ENCODE data around the gene SLC16A3. TPM values are rescaled to one million over a fixed set of nuclear protein-coding genes. Genes with fewer than 3 reads are reported as not detected.

SLC16A3 gene
- polyA plus RNA-seq, 1 of the 3 experiments (the other 2 are of a cell fraction), result 70.7 TPM

DNA sequence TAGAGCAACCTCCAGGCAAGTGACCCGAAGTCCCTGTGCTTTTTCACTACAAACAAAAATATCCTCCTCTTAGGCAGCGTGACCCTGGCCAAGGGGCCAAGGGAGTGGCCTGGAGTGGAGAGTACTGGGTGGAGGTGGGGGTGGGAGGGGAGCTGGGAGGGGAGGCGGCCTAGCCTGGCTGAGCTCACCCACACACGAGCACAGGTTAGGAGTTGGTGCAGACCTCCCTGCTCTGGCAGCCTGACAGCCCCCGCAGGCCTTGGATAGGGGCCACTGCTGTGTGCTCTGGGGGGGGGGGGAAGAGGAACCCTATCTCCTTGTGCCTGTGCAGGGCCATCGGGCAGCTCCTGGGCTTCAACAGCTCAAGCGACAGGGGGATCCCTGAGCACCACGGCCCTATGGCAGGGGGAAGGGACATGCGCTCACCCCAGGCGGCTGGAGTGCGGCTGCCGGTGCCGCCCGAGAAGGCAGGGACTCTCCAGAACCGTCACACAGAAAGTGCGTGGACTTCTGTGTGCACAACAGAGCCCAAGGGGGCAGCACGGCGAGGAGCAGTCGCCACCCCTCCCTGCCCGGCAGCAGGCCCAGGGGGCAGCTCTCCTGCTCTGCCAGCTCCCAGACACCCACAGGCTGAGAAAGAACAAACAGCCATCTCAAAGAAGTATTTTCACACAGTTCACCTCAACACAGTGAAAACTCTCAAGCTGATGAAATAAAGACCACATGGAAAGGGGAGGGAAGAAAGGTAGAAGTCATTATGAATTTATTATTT lies 13.3 kb downstream of the SLC16A3 start:
- CTCF ChIA-PET, result interaction anchor here (0.7 to 10.9 kb wide), 17 partner anchors 10 to 212 kb away, joined by 3 to 153 read pairs (median 4); partner anchors contain the start of genes CCDC57, CD7, SECTM1 and SLC16A3
- H3K4me3 ChIP-seq (ENCODE audit: low read depth in 2 of 2, low read length in 1 of 2), result no peak overlapping the region
- peak overlapping the region; percentile 69 to 82 for H3K27ac ChIP-seq (ENCODE audit: low read depth in 2 of 2, low read length in 1 of 2)
- TF ChIP-seq, protein P1, sequence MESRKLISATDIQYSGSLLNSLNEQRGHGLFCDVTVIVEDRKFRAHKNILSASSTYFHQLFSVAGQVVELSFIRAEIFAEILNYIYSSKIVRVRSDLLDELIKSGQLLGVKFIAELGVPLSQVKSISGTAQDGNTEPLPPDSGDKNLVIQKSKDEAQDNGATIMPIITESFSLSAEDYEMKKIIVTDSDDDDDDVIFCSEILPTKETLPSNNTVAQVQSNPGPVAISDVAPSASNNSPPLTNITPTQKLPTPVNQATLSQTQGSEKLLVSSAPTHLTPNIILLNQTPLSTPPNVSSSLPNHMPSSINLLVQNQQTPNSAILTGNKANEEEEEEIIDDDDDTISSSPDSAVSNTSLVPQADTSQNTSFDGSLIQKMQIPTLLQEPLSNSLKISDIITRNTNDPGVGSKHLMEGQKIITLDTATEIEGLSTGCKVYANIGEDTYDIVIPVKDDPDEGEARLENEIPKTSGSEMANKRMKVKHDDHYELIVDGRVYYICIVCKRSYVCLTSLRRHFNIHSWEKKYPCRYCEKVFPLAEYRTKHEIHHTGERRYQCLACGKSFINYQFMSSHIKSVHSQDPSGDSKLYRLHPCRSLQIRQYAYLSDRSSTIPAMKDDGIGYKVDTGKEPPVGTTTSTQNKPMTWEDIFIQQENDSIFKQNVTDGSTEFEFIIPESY (IDR thresholded peaks at IDR 0.05; ENCODE audit: borderline replicate concordance, low read depth), result 0 out of 2 replicates have a peak, but pooled peaks have one; percentile 8
- TF ChIP-seq ELF1 (IDR thresholded peaks at IDR 0.05) (0 out of 2 replicates have a peak, but pooled peaks have one; percentile 4), POLR2AphosphoS5 (IDR thresholded peaks at IDR 0.05; ENCODE audit: low read depth, low read length) (0 out of 2 replicates have a peak, but pooled peaks have one; percentile 7)
- TF ChIP-seq, protein P2, sequence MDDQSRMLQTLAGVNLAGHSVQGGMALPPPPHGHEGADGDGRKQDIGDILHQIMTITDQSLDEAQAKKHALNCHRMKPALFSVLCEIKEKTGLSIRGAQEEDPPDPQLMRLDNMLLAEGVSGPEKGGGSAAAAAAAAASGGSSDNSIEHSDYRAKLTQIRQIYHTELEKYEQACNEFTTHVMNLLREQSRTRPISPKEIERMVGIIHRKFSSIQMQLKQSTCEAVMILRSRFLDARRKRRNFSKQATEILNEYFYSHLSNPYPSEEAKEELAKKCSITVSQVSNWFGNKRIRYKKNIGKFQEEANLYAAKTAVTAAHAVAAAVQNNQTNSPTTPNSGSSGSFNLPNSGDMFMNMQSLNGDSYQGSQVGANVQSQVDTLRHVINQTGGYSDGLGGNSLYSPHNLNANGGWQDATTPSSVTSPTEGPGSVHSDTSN (IDR thresholded peaks at IDR 0.05), result peak; percentile 22; the same call in 1 of the 2 replicates
- TF ChIP-seq, protein P3, sequence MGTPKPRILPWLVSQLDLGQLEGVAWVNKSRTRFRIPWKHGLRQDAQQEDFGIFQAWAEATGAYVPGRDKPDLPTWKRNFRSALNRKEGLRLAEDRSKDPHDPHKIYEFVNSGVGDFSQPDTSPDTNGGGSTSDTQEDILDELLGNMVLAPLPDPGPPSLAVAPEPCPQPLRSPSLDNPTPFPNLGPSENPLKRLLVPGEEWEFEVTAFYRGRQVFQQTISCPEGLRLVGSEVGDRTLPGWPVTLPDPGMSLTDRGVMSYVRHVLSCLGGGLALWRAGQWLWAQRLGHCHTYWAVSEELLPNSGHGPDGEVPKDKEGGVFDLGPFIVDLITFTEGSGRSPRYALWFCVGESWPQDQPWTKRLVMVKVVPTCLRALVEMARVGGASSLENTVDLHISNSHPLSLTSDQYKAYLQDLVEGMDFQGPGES (IDR thresholded peaks at IDR 0.05; ENCODE audit: low read depth, low read length), result no peak
- no peaks in the 10 kb centered on the region for H3K9me3 ChIP-seq
- POLR2A ChIA-PET, result interaction anchor here (0.6 to 2.5 kb wide), 5 partner anchors 9 to 215 kb away, joined by 3 to 8 read pairs (median 4); partner anchors contain the start of gene SLC16A3
- H3K79me2 ChIP-seq (ENCODE audit: insufficient read depth), result peaks cover 68% of the 10 kb centered on the region; the same call in 1 of the 2 replicates
- H3K9me2 ChIP-seq, result no peaks in the 10 kb centered on the region
- peaks cover 85% of the 10 kb centered on the region for H4K20me1 ChIP-seq (ENCODE audit: insufficient read depth)
- DNase-seq, result peak; percentile 83
- no peaks in the 10 kb centered on the region for H3K27me3 ChIP-seq (ENCODE audit: insufficient read depth)
- peaks cover 33 to 45% of the 10 kb centered on the region in 2 experiments; a peak in 3 of 4 replicates for H3K4me1 ChIP-seq (ENCODE audit: control insufficient read depth in 1 of 2, insufficient read depth in 2 of 2, low read depth in 1 of 2, low read length in 1 of 2)
- peaks cover 65% of the 10 kb centered on the region for H3F3A ChIP-seq (replicated peaks; ENCODE audit: insufficient read depth)
- H3K4me2 ChIP-seq, result peak overlapping the region; percentile 41; the same call in 1 of the 2 replicates
- H3K9ac ChIP-seq, result no peak overlapping the region
- no peak overlapping the region for H2AFZ ChIP-seq (ENCODE audit: low read depth)
- 48% methylated on average over 10 of the region's 20 CpGs for WGBS (ENCODE audit: low lambda C conversion rate)
- peaks cover 42 to 83% of the 10 kb centered on the region in 2 experiments for H3K36me3 ChIP-seq (replicated peaks in 1 of 2; ENCODE audit: control insufficient read depth in 1 of 2, insufficient read depth in 2 of 2, low read length in 1 of 2)

DNA sequence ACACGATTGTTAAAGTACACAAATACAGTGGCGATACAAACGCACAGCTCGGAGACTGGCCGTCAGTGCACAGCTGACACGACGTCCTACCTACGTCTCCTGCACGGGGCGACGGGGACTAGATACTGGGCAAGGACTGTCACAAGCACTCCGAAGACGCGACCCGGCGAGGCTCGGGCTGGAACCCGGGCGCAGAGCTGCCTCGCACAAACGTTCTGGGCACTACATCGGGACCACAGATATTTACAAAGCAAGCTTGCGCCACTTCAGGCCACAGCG lies 13.8 kb downstream of the SLC16A3 start:
- no peaks in the 10 kb centered on the region for H3K9me2 ChIP-seq
- no peaks in the 10 kb centered on the region for H3K9me3 ChIP-seq
- H3K27me3 ChIP-seq (ENCODE audit: insufficient read depth), result no peaks in the 10 kb centered on the region
- peaks cover 68% of the 10 kb centered on the region; the same call in 1 of the 2 replicates for H3K79me2 ChIP-seq (ENCODE audit: insufficient read depth)
- H3K4me2 ChIP-seq, result no peak overlapping the region; the same call in 1 of the 2 replicates
- TF ChIP-seq, protein P4, sequence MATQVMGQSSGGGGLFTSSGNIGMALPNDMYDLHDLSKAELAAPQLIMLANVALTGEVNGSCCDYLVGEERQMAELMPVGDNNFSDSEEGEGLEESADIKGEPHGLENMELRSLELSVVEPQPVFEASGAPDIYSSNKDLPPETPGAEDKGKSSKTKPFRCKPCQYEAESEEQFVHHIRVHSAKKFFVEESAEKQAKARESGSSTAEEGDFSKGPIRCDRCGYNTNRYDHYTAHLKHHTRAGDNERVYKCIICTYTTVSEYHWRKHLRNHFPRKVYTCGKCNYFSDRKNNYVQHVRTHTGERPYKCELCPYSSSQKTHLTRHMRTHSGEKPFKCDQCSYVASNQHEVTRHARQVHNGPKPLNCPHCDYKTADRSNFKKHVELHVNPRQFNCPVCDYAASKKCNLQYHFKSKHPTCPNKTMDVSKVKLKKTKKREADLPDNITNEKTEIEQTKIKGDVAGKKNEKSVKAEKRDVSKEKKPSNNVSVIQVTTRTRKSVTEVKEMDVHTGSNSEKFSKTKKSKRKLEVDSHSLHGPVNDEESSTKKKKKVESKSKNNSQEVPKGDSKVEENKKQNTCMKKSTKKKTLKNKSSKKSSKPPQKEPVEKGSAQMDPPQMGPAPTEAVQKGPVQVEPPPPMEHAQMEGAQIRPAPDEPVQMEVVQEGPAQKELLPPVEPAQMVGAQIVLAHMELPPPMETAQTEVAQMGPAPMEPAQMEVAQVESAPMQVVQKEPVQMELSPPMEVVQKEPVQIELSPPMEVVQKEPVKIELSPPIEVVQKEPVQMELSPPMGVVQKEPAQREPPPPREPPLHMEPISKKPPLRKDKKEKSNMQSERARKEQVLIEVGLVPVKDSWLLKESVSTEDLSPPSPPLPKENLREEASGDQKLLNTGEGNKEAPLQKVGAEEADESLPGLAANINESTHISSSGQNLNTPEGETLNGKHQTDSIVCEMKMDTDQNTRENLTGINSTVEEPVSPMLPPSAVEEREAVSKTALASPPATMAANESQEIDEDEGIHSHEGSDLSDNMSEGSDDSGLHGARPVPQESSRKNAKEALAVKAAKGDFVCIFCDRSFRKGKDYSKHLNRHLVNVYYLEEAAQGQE (IDR thresholded peaks at IDR 0.05; ENCODE audit: low read depth, low read length), result no peak
- TF ChIP-seq MXI1 (IDR thresholded peaks at IDR 0.05; ENCODE audit: low read depth, low read length) (no peak), NFIC (IDR thresholded peaks at IDR 0.05; ENCODE audit: borderline replicate concordance) (no peak), RFX5 (IDR thresholded peaks at IDR 0.05; ENCODE audit: low read length) (no peak)
- TF ChIP-seq, protein P1 (IDR thresholded peaks at IDR 0.05; ENCODE audit: borderline replicate concordance, low read depth), result 0 out of 2 replicates have a peak, but pooled peaks have one; percentile 3
- H3K4me3 ChIP-seq (ENCODE audit: low read depth in 2 of 2, low read length in 1 of 2), result no peak overlapping the region
- H3K9ac ChIP-seq, result no peak overlapping the region
- H4K20me1 ChIP-seq (ENCODE audit: insufficient read depth), result peaks cover 89% of the 10 kb centered on the region
- ChIA-PET CTCF (interaction anchor here (1.1 to 10.9 kb wide), 6 partner anchors 59 to 109 kb away, joined by 3 to 153 read pairs (median 4); partner anchors contain the start of gene SECTM1), POLR2A (interaction anchor here (1.5 to 2.5 kb wide), 2 partner anchors 14 to 50 kb away, joined by 3 to 7 read pairs; partner anchors contain the start of gene SLC16A3)
- H2AFZ ChIP-seq (ENCODE audit: low read depth), result no peak overlapping the region
- H3K27ac ChIP-seq (ENCODE audit: low read depth in 2 of 2, low read length in 1 of 2), result peak overlapping the region; percentile 69 to 82; a peak in 3 of 4 replicates
- H3K36me3 ChIP-seq (replicated peaks in 1 of 2; ENCODE audit: control insufficient read depth in 1 of 2, insufficient read depth in 2 of 2, low read length in 1 of 2), result peaks cover 38 to 83% of the 10 kb centered on the region in 2 experiments
- peaks cover 70% of the 10 kb centered on the region for H3F3A ChIP-seq (replicated peaks; ENCODE audit: insufficient read depth)
- peaks cover 38 to 45% of the 10 kb centered on the region in 2 experiments; a peak in 3 of 4 replicates for H3K4me1 ChIP-seq (ENCODE audit: control insufficient read depth in 1 of 2, insufficient read depth in 2 of 2, low read depth in 1 of 2, low read length in 1 of 2)
- WGBS (ENCODE audit: low lambda C conversion rate), result 85% methylated on average over 23 of the region's 24 CpGs
- DNase-seq, result no peak

All from SK-N-SH (cell line).